Effector CD4-positive, alpha-beta T cell (primary cell): ENCODE data around the gene TRPC4AP.
A peak's percentile ranks its signal among the peaks of the same experiment; 100 is the strongest.
"Not testable (repeated sequence)": the region's sequence is repeated elsewhere in the genome, so short reads cannot be mapped to it uniquely, and the experiment has no call there.

Source experiments
- DNase-seq: peaks from one replicate; pipeline ENCODE4 v3.0.0-alpha.2; 2020
- total RNA-seq: gene quantifications from one replicate; lab custom pipeline; 2026; lab: John Stamatoyannopoulos, UW

The TRPC4AP gene
- 138 reads per million, percentile 88 among the genes with 10 or more reads in this experiment for total RNA-seq

- DNase-seq: peak; percentile 82
Observed at GRCh38 chr20:35092524-35093266, at the start of gene TRPC4AP. Gene TRPC4AP, minus strand, starts transcription at chr20:35092807. Its CDS starts 26 bp downstream, at chr20:35092781.

- no peak for DNase-seq
Observed at GRCh38 chr20:35135867-35136586, 43.4 kb upstream of the TRPC4AP start.

- no peak for DNase-seq
Observed at GRCh38 chr20:35134880-35135279, 42.3 kb upstream of the TRPC4AP start.

GRCh38 chr20:35134472-35134871, 41.9 kb upstream of the TRPC4AP start:
- no peak for DNase-seq

- DNase-seq: no peak
Observed at GRCh38 chr20:35133735-35134134, 41.1 kb upstream of the TRPC4AP start.

- no peak for DNase-seq
Observed at GRCh38 chr20:35133031-35133430, 40.4 kb upstream of the TRPC4AP start.

- DNase-seq: no peak
Observed at GRCh38 chr20:35131934-35132333, 39.3 kb upstream of the TRPC4AP start.

GRCh38 chr20:35129647-35130069, 37.1 kb upstream of the TRPC4AP start:
- DNase-seq: no peak

- no peak for DNase-seq
Observed at GRCh38 chr20:35125753-35126152, 33.1 kb upstream of the TRPC4AP start.

- no peak for DNase-seq
Observed at GRCh38 chr20:35122756-35123405, 30.3 kb upstream of the TRPC4AP start.

- DNase-seq: no peak
Observed at GRCh38 chr20:35121186-35121585, 28.6 kb upstream of the TRPC4AP start.

- no peak for DNase-seq
Observed at GRCh38 chr20:35120012-35120701, 27.6 kb upstream of the TRPC4AP start.

- no peak for DNase-seq
Observed at GRCh38 chr20:35117629-35118028, 25.0 kb upstream of the TRPC4AP start.

GRCh38 chr20:35117196-35117595, 24.6 kb upstream of the TRPC4AP start:
- no peak for DNase-seq

- DNase-seq: no peak
Observed at GRCh38 chr20:35116258-35116657, 23.7 kb upstream of the TRPC4AP start.

GRCh38 chr20:35115606-35116005, 23.0 kb upstream of the TRPC4AP start:
- no peak for DNase-seq

GRCh38 chr20:35112276-35112675, 19.7 kb upstream of the TRPC4AP start:
- not testable (repeated sequence) for DNase-seq

- DNase-seq: no peak
Observed at GRCh38 chr20:35111141-35111888, 18.7 kb upstream of the TRPC4AP start.

GRCh38 chr20:35108921-35109320, 16.3 kb upstream of the TRPC4AP start:
- no peak for DNase-seq

GRCh38 chr20:35106827-35107380, 14.3 kb upstream of the TRPC4AP start:
- no peak for DNase-seq

GRCh38 chr20:35104685-35105295, 12.2 kb upstream of the TRPC4AP start:
- DNase-seq: no peak
